SK-N-SH treated with all-trans-retinoic acid at 6 μM for 48 hours (cell line): ENCODE results near the gene FOLH1.
"Not testable (repeated sequence)": the region's sequence is repeated elsewhere in the genome, so short reads cannot be mapped to it uniquely, and the experiment has no call there.

Source experiments
- CREB5 ChIP-seq: fragments of 250-450 bp; sonication (Bioruptor Pico); IDR thresholded peaks from 2 replicates; pipeline ENCODE4 v1.5.1; 2020; ENCODE audit warnings: low read depth, mild to moderate bottlenecking, moderate library complexity
- OSR1 ChIP-seq: fragments of 250-450 bp; sonication (Bioruptor Pico); IDR thresholded peaks from 2 replicates; pipeline ENCODE4 v1.8.0; 2022; ENCODE audit warnings: moderate library complexity, mild to moderate bottlenecking, inconsistent platforms
- RARB ChIP-seq: fragments of 250-450 bp; sonication (Bioruptor Pico); IDR thresholded peaks from 2 replicates; pipeline ENCODE4 v1.8.0; 2021; ENCODE audit warnings: mild to moderate bottlenecking, moderate library complexity
- SNAI2 ChIP-seq: fragments of 250-450 bp; sonication (Bioruptor Pico); IDR thresholded peaks from 2 replicates; pipeline ENCODE4 v1.5.0; 2020; ENCODE audit warnings: mild to moderate bottlenecking, moderate library complexity
- ZC3H10 ChIP-seq: fragments of 250-450 bp; sonication (Bioruptor Pico); IDR thresholded peaks from 2 replicates; pipeline ENCODE4 v1.5.1; 2021; ENCODE audit warnings: mild to moderate bottlenecking, moderate library complexity
- ZFP3 ChIP-seq: fragments of 250-450 bp; sonication (Bioruptor Pico); IDR thresholded peaks from 2 replicates; pipeline ENCODE4 v1.5.0; 2020; ENCODE audit warnings: mild to moderate bottlenecking, moderate library complexity
- ZNF8 ChIP-seq: fragments of 450-650 bp; formaldehyde crosslinking; IDR thresholded peaks from 2 replicates; pipeline ENCODE4 v1.5.0; 2020; ENCODE audit warnings: mild to moderate bottlenecking, moderate library complexity
- TF ChIP-seq, protein P1 (sequence below): fragments of 250-450 bp; sonication (Bioruptor Pico); IDR thresholded peaks from 2 replicates; pipeline ENCODE4 v1.8.0; 2020; ENCODE audit warnings: mild to moderate bottlenecking, moderate library complexity, borderline replicate concordance

DNA sequence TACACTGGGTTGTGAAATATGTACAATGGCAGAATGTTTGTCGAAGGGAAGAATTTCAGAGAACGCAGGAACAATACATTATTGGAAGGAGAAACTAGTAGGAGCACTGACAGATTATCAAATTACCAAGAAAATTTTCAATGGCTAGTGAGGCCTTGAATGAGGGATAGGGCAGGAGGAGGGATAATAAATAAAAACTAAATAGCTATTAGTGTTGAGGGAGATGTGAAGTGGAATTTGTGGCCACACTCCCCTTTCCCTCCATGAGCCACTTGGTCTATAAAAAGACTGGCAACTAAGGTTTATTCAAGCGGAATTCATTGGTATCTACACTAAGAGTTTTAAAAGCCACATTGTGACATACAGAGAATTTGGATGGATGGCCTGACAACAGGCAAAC, 41.0 kb upstream of the FOLH1 start:
- TF ChIP-seq OSR1 (CRISPR knock-in tag); CREB5 (CRISPR knock-in tag); ZNF8; ZC3H10; ZFP3 (CRISPR knock-in tag); RARB (CRISPR knock-in tag); SNAI2: not testable (repeated sequence)
- TF ChIP-seq, protein P1, sequence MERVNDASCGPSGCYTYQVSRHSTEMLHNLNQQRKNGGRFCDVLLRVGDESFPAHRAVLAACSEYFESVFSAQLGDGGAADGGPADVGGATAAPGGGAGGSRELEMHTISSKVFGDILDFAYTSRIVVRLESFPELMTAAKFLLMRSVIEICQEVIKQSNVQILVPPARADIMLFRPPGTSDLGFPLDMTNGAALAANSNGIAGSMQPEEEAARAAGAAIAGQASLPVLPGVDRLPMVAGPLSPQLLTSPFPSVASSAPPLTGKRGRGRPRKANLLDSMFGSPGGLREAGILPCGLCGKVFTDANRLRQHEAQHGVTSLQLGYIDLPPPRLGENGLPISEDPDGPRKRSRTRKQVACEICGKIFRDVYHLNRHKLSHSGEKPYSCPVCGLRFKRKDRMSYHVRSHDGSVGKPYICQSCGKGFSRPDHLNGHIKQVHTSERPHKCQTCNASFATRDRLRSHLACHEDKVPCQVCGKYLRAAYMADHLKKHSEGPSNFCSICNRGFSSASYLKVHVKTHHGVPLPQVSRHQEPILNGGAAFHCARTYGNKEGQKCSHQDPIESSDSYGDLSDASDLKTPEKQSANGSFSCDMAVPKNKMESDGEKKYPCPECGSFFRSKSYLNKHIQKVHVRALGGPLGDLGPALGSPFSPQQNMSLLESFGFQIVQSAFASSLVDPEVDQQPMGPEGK (CRISPR knock-in tag): not testable (repeated sequence)
